H1 (cell line): ENCODE data around the gene COLEC11.

Source experiments
- ATF2 ChIP-seq: IDR thresholded peaks from 2 replicates; pipeline ENCODE4 v1.6.1; 2012; ENCODE audit warnings: low read length, inconsistent platforms
- CBX5 ChIP-seq: fragments of 300-800, 300-1000 bp; sonication (generic); IDR thresholded peaks from 2 replicates; pipeline ENCODE4 v1.7.1; 2016; ENCODE audit warnings: antibody characterized with exemption, low read length, low read depth
- GABPA ChIP-seq: IDR thresholded peaks from 2 replicates; pipeline ENCODE4 v1.6.1; 2011; ENCODE audit warnings: mild to moderate bottlenecking, low read length, moderate library complexity, borderline replicate concordance; ENCODE audit not compliant: insufficient read depth
- HDAC2 ChIP-seq, 2 experiments: fragments of 300-600 bp in 1 of 2; sonication (generic) in 1 of 2; IDR thresholded peaks; 2 replicates each; pipeline ENCODE4 v1.6.1; 2011 to 2012; ENCODE audit warnings: low read depth in 2 of 2, low read length in 2 of 2, mild to moderate bottlenecking in 2 of 2, moderate library complexity in 2 of 2, borderline replicate concordance in 1 of 2, inconsistent platforms in 1 of 2
- POLR2A ChIP-seq, 2 experiments: IDR thresholded peaks; 1 replicate in 1 of 2; 2 replicates in 1 of 2; pipeline ENCODE4 v1.6.1; 2011; ENCODE audit warnings: low read depth in 2 of 2, low read length in 2 of 2, mild to moderate bottlenecking in 2 of 2; ENCODE audit errors: control extremely low read depth in 1 of 2
- TAF1 ChIP-seq: IDR thresholded peaks from 2 replicates; pipeline ENCODE4 v1.6.1; 2011; ENCODE audit warnings: mild to moderate bottlenecking, low read depth, low read length
- TEAD4 ChIP-seq: IDR thresholded peaks from 2 replicates; pipeline ENCODE4 v1.6.1; 2012; ENCODE audit warnings: low read depth, low read length, inconsistent platforms, mixed read lengths
- TF ChIP-seq, protein P1 (sequence below), 3 experiments: IDR thresholded peaks; 1 replicate in 2 of 3; 2 replicates in 1 of 3; pipeline versions ENCODE4 v1.5.1 to v1.6.1; 2011; ENCODE audit warnings: low read length in 3 of 3, mild to moderate bottlenecking in 3 of 3, inconsistent platforms in 2 of 3, low read depth in 1 of 3, moderate library complexity in 1 of 3; ENCODE audit not compliant: insufficient read depth in 1 of 3; ENCODE audit errors: control extremely low read depth in 1 of 3

DNA sequence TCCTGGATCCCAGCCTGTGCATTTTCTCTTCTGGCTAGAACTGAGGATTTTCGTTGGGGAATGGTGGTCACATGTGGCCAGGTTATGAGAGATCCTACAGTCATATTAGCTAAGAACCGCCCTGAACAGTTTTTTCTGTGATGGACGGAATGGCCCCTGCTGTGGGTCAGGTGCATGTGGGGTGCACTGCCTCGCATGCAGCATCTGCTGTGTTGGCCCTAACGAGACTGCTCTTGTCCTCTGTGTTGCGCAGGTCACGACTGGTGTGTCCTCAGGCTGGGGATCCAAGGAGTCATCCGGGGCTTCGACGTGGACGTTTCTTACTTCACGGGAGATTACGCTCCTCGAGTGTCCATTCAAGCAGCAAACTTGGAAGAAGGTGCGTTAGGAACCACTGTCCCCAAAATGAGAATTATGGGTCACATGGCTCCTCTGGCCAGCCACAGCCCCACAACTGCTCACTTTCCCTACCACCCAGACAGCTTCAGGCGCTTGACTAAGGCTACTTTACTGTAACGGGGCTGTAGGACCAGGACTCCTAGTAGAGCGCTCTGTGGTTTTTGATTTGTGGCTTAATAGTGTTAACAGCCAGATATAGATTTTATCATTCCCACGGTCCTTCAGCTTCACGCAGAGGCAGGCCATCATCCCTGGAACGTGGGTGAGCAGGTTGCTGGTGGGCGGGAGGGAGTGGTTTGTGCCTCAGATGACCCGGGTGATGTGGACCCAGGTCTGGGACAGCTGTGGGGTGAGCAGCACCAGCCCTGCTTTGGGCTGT is 84.9 kb downstream of the COLEC11 start:
- TF ChIP-seq, protein P1, sequence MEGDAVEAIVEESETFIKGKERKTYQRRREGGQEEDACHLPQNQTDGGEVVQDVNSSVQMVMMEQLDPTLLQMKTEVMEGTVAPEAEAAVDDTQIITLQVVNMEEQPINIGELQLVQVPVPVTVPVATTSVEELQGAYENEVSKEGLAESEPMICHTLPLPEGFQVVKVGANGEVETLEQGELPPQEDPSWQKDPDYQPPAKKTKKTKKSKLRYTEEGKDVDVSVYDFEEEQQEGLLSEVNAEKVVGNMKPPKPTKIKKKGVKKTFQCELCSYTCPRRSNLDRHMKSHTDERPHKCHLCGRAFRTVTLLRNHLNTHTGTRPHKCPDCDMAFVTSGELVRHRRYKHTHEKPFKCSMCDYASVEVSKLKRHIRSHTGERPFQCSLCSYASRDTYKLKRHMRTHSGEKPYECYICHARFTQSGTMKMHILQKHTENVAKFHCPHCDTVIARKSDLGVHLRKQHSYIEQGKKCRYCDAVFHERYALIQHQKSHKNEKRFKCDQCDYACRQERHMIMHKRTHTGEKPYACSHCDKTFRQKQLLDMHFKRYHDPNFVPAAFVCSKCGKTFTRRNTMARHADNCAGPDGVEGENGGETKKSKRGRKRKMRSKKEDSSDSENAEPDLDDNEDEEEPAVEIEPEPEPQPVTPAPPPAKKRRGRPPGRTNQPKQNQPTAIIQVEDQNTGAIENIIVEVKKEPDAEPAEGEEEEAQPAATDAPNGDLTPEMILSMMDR (IDR thresholded peaks at IDR 0.05; ENCODE audit: control extremely low read depth in 1 of 3, insufficient read depth in 1 of 3, low read depth in 1 of 3, low read length in 3 of 3): no peak
- TF ChIP-seq HDAC2 (IDR thresholded peaks at IDR 0.05; ENCODE audit: borderline replicate concordance in 1 of 2, low read depth in 2 of 2, low read length in 2 of 2): no peak
- TF ChIP-seq TAF1: no peak
- no peak for TF ChIP-seq GABPA
- TF ChIP-seq TEAD4: no peak
- no peak for TF ChIP-seq POLR2A (IDR thresholded peaks at IDR 0.05; ENCODE audit: control extremely low read depth in 1 of 2, low read depth in 2 of 2, low read length in 2 of 2)
- no peak for TF ChIP-seq ATF2
- no peak for TF ChIP-seq CBX5
